AG09309 (cell line): ENCODE measurements around the gene RCOR1.

Experiments
- DNase-seq: peaks from one replicate; pipeline ENCODE4 v3.0.0-alpha.2; 2010; ENCODE audit warnings: low read depth
- H3K4me3 ChIP-seq: 2 replicates; pipeline ENCODE4 v1.5.1; 2011; ENCODE audit warnings: mild to moderate bottlenecking, low read depth, low read length, moderate library complexity; ENCODE audit not compliant: control insufficient read depth
- TF ChIP-seq, protein P1 (sequence below): IDR thresholded peaks from 2 replicates; pipeline ENCODE4 v1.5.1; 2011; ENCODE audit warnings: mild to moderate bottlenecking, low read depth, low read length, inconsistent platforms; ENCODE audit not compliant: insufficient read depth, control insufficient read depth; ENCODE audit errors: missing control alignments

Gene RCOR1

DNA sequence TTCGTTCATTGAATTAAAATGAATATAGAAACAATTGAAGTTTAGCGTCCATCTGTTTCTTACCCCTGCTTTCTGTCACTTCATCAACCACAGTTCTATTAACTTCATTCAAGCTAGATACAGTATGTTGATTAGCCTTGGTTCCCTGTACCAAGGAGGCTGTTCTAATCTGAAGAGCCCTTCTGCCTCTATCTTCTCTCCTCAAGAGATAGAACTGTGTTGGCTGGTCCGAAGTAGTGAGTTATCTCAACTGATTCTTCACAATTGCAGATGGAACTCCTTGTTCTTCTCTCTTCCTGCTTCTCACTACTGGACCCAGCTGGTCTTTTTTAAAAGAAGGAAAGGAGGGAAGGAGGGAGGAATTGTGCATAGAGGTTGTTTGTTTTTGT is 102.7 kb downstream of the RCOR1 start:
- TF ChIP-seq, protein P1, sequence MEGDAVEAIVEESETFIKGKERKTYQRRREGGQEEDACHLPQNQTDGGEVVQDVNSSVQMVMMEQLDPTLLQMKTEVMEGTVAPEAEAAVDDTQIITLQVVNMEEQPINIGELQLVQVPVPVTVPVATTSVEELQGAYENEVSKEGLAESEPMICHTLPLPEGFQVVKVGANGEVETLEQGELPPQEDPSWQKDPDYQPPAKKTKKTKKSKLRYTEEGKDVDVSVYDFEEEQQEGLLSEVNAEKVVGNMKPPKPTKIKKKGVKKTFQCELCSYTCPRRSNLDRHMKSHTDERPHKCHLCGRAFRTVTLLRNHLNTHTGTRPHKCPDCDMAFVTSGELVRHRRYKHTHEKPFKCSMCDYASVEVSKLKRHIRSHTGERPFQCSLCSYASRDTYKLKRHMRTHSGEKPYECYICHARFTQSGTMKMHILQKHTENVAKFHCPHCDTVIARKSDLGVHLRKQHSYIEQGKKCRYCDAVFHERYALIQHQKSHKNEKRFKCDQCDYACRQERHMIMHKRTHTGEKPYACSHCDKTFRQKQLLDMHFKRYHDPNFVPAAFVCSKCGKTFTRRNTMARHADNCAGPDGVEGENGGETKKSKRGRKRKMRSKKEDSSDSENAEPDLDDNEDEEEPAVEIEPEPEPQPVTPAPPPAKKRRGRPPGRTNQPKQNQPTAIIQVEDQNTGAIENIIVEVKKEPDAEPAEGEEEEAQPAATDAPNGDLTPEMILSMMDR, result no peak
- no peak for DNase-seq
- H3K4me3 ChIP-seq, result no peak overlapping the region

DNA sequence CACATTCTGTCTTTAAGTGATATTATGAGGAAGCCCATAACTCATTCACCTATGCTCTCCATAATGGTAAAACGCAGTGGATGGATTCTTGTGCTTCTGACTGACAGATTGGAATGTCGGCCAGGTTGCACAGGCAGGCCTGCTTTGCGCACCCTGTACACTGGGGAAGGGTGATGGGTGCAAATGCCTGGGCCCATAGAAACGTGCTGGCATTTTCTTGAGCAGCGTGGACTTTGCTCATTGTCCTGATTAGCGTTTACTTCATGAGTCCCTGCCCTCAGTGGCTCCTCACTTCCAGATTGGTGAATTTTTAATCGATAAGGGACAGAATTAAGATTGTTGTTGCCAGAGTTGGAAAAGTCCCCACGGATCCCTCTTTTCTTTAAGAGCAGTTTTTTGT is 103.9 kb downstream of the RCOR1 start:
- H3K4me3 ChIP-seq, result no peak overlapping the region
- no peak for DNase-seq
- TF ChIP-seq, protein P1, result no peak

DNA sequence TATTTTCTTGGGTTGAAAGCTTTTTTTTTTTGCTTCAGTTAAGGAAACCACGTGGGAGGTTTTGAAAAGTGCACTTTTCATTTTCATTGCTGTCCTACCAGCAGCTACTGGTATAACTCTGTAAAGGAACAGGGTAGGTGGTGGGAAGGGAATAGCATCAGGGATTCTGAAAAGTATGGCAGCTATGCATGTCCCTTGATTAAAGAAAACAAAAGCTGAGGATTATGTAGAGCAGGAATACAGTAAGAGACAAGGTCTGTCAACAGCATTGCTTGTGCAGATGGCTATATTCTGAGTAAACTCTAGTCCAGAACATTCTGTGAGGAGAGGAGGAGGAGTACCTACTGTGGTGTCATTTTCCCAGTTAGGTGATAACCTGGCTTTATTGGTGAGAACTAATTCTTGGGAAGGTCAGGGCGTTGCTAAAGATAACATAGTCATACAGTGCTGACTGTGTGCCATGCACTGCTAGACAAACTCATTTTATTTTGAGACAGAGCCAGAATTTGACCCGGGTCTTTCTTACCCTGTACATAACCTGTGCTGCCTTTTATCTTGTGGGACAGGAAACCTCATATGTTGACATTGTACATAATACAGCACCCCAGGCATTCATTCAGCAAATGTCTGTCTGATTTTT is 104.5 kb downstream of the RCOR1 start:
- no peak overlapping the region for H3K4me3 ChIP-seq
- no peak for DNase-seq
- TF ChIP-seq, protein P1, result no peak

DNA sequence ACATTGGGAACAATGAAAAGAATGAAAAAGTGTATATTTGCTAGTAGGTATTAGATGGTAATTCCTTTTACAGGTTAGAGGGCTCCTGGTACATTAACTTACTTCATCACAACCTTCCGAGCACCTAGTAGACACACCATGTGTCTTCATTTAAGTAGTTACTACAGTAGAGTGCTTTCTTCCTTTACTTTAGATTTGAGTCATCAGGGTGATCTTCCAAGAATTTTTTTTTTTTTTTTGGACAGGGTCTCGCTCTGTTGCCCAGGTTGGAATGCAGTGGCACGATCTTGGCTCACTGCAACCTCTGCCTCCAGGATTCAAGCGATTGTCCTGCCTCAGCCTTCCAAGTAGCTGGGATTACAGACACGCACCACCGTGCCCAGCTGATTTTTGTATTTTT is 105.1 kb downstream of the RCOR1 start:
- TF ChIP-seq, protein P1, result no peak
- no peak overlapping the region for H3K4me3 ChIP-seq
- DNase-seq, result no peak

DNA sequence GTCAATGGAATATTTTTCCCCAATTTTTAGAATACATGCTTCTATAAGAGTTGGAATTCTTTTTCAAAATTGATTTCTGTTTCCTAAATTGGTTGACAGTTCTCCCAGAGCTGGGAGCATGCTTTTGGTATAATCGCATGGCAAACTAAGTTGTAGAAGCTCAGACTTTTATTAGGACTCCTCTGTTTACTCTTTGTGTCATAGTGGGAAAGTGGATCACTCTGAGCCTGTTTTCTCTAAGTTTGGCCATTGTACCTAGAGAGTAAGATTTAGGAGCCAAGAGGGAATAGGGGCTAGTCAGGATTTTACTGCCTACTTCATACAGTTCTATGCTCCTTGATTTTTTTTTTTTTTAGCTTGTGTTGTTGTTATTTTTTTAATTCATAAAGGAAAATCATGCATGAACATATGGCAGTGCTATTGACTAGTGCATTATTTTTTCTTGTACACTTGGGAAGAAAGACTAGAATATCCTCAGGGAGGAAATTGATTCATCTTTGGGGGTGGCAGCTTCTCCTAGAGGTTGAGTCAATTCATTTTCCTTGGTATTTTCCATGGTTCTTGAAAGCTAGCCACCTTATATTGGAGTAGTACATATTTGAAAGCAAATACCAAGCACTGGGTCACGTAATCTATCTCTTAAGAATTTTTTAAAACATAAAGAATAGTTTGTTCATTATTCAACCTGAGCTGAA is 107.1 kb downstream of the RCOR1 start:
- no peak overlapping the region for H3K4me3 ChIP-seq
- DNase-seq, result no peak

DNA sequence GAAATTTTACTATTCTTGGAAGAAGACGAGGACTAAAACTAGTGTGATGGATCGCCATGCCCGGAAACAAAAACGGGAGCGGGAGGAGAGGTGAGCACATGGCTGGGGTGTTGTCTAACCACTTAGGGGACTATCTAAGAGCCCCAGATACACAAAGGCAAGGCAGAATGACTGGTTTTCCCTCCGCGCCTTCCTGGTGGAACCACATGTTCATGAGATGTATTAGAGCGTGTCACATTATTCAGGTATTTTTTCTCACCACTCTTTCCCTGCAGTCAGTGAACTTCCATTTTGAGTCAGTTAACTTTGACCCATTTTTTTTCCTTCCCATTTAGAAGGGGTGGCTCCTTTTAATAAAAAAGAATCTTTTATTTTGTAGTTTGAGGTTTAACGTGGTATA is 116.0 kb downstream of the RCOR1 start:
- no peak overlapping the region for H3K4me3 ChIP-seq
- TF ChIP-seq, protein P1, result no peak
- no peak for DNase-seq

More for the DNA sequence above, 107.1 kb downstream of the RCOR1 start:
- TF ChIP-seq, protein P1, result no peak

DNA sequence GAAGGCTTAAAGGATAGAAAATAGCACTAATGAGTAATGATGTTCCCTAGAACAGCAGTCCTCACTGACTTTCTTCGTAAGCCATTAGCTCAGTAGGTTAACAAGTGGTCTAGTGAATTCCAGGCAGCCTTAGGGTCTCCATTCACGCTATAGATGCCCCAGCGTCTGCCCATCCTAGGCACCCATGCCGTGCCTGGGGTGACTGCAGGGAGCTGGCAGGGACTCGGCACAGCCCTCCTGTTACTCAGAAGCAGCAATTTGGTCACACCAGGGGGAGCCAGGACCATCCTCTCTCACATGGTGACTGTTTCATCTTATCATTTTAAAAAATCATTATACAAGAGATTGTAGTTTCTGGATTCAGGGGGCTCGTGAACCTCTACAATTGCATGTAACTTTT is 118.8 kb downstream of the RCOR1 start:
- no peak for DNase-seq
- TF ChIP-seq, protein P1, result no peak
- H3K4me3 ChIP-seq, result no peak overlapping the region
